GM19238 (cell line): Measurements from ENCODE around the gene PPP1R2.
"Not testable (repeated sequence)": the region's sequence is repeated elsewhere in the genome, so short reads cannot be mapped to it uniquely, and the experiment has no call there.

ENCODE experiments used
- DNase-seq: peaks from one replicate; pipeline ENCODE4 v3.0.0; 2011; ENCODE audit warnings: low spot score; ENCODE audit not compliant: insufficient read length

PPP1R2 gene

GRCh38 chr3:195540027-195540426, 3.1 kb downstream of the PPP1R2 start:
- no peak for DNase-seq

GRCh38 chr3:195539479-195539878, 3.6 kb downstream of the PPP1R2 start:
- no peak for DNase-seq

GRCh38 chr3:195537995-195538394, 5.1 kb downstream of the PPP1R2 start:
- DNase-seq, result no peak

- no peak for DNase-seq
These were observed 7.8 kb downstream of the PPP1R2 start for GRCh38 chr3:195535293-195535692.

- DNase-seq, result no peak
These were observed 10.3 kb downstream of the PPP1R2 start for GRCh38 chr3:195532834-195533233.

- no peak for DNase-seq
These were observed 10.8 kb downstream of the PPP1R2 start for GRCh38 chr3:195532345-195532744.

- DNase-seq, result no peak
These were observed 11.4 kb downstream of the PPP1R2 start for GRCh38 chr3:195531683-195532082.

- no peak for DNase-seq
These were observed 16.6 kb downstream of the PPP1R2 start for GRCh38 chr3:195526492-195526891.

GRCh38 chr3:195524171-195524896, 18.8 kb downstream of the PPP1R2 start:
- DNase-seq, result no peak

GRCh38 chr3:195522254-195523023, 20.7 kb downstream of the PPP1R2 start:
- no peak for DNase-seq

GRCh38 chr3:195517030-195517429, 26.1 kb downstream of the PPP1R2 start:
- DNase-seq, result no peak

- DNase-seq, result not testable (repeated sequence)
These were observed 28.4 kb downstream of the PPP1R2 start for GRCh38 chr3:195514610-195515235.

GRCh38 chr3:195512798-195513345, 30.3 kb downstream of the PPP1R2 start:
- no peak for DNase-seq

- DNase-seq, result no peak
These were observed 32.0 kb downstream of the PPP1R2 start for GRCh38 chr3:195511136-195511535.

- no peak for DNase-seq
These were observed 34.9 kb downstream of the PPP1R2 start for GRCh38 chr3:195508185-195508584.

GRCh38 chr3:195475614-195476013, 67.5 kb downstream of the PPP1R2 start:
- no peak for DNase-seq

- DNase-seq, result not testable (repeated sequence)
These were observed 68.0 kb downstream of the PPP1R2 start for GRCh38 chr3:195475116-195475515.

- DNase-seq, result no peak
These were observed 74.3 kb downstream of the PPP1R2 start for GRCh38 chr3:195468841-195469240.

GRCh38 chr3:195468391-195468776, 74.7 kb downstream of the PPP1R2 start:
- DNase-seq, result no peak

GRCh38 chr3:195467641-195468390, 75.3 kb downstream of the PPP1R2 start:
- no peak for DNase-seq

- no peak for DNase-seq
These were observed 76.9 kb downstream of the PPP1R2 start for GRCh38 chr3:195466251-195466650.
